Esophagus squamous epithelium (tissue), 4 donors: Measurements from ENCODE around the gene NCBP1.

Source experiments
- POLR2A ChIP-seq, 4 donors: fragments of 450-650 bp; IDR thresholded peaks; one replicate each; pipeline ENCODE4 v1.6.1; 2017; ENCODE audit warnings: antibody characterized with exemption in 4 of 4, mild to moderate bottlenecking in 4 of 4, moderate library complexity in 3 of 4
- TF ChIP-seq, protein P1 (sequence below), 6 experiments: fragments of 450-650 bp in 4 of 6; fragments of 200-600 bp in 2 of 6; sonication (generic) in 2 of 6; IDR thresholded peaks; one replicate each; pipeline ENCODE4 v1.5.1; 2016 to 2019; ENCODE audit warnings: antibody characterized with exemption in 6 of 6, mild to moderate bottlenecking in 4 of 6, moderate library complexity in 4 of 6

DNA sequence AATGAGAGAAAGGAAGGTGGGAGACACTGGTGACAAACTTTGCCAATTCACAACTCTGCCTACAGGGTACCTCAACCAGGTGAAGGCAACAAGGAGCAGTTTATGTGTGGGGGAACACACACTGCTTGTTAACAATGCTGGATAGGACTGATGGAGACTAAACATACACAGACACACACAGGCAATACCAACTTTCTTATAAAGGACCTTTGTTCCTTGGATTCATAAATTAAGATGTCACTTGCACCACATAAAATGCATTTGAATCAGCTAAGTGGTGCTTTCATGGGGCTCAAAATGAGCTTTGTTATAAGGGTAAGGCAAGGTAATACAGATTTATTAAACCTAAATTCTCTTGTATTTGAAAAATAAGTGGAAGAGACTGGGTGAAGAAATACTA is 4.5 kb upstream of the NCBP1 start:
- TF ChIP-seq POLR2A (IDR thresholded peaks at IDR 0.05), result no peak
- TF ChIP-seq, protein P1, sequence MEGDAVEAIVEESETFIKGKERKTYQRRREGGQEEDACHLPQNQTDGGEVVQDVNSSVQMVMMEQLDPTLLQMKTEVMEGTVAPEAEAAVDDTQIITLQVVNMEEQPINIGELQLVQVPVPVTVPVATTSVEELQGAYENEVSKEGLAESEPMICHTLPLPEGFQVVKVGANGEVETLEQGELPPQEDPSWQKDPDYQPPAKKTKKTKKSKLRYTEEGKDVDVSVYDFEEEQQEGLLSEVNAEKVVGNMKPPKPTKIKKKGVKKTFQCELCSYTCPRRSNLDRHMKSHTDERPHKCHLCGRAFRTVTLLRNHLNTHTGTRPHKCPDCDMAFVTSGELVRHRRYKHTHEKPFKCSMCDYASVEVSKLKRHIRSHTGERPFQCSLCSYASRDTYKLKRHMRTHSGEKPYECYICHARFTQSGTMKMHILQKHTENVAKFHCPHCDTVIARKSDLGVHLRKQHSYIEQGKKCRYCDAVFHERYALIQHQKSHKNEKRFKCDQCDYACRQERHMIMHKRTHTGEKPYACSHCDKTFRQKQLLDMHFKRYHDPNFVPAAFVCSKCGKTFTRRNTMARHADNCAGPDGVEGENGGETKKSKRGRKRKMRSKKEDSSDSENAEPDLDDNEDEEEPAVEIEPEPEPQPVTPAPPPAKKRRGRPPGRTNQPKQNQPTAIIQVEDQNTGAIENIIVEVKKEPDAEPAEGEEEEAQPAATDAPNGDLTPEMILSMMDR (IDR thresholded peaks at IDR 0.05), result no peak
